Endometrial microvascular endothelial cells (primary cell): ENCODE data around the gene TET1. TPM values are rescaled to one million over a fixed set of nuclear protein-coding genes. Genes with fewer than 3 reads are reported as not detected.
"Not testable (repeated sequence)": the region's sequence is repeated elsewhere in the genome, so short reads cannot be mapped to it uniquely, and the experiment has no call there.

ENCODE experiments used
- in situ Hi-C: cut with HindIII; loops from 2 replicates; pipeline ENCODE4 v1.10.0; 2017; ENCODE audit warnings: low sequenced_read_pairs, low pct_unique_long_range_greater_than_20kb; ENCODE audit errors: inconsistent ontology term
- total RNA-seq: library from RNA; depleted of rRNA; stranded (reverse); fragments of >200 nt; gene quantifications from one replicate; pipeline ENCODE4 v1.2.3, GENCODE V29; 2015; ENCODE audit errors: inconsistent ontology term

TET1 gene
- total RNA-seq, 1 donor from 2014 or later, result 0.74 TPM

GRCh38 chr10:68655620-68656126, 95.5 kb downstream of the TET1 start:
- in situ Hi-C loops, result no loop called here

DNA sequence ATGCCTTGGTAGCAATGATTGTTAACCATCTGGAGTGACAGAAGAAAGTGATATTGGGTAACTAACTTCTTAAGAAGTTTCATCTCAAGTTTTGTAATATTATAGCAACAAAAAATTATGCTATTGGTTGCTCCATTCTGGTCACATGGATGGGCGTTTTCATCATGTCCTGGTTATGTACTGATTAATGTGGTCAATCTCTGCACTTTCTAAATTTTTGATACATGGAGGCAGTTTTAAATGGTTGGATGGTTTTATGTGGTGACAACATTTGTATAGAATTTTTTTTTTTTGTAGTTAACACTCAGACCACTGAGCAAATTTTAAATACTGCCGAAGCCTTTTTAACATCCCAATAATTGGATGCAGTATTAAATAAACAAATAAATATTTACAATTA, 105.7 kb downstream of the TET1 start:
- in situ Hi-C loops, result no loop called here

GRCh38 chr10:68666280-68666760, 106.2 kb downstream of the TET1 start:
- in situ Hi-C loops, result no loop called here

GRCh38 chr10:68668231-68668630, 108.1 kb downstream of the TET1 start:
- in situ Hi-C loops, result no loop called here

DNA sequence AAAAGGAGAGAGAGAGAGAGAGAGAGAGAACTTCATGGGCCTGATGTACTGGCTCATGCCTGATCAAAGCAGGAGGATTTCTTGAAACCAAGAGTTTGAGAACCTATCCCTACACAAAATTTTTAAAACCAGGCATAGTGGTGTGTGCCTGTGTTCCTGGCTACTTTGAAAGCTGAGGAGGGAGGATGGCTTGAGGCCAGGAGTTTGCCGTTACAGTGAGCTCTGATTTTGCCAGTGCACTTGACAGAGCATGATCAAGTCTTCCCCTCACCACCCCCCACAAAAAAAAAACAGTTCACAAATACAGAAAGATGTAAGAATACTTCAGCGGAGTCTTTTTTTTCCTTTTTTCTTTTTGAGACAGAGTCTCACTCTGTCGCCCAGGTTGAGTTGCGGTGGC, 108.8 kb downstream of the TET1 start:
- in situ Hi-C loops, result no loop called here

- in situ Hi-C loops, result no loop called here
Observed at GRCh38 chr10:68684413-68684812, 124.3 kb downstream of the TET1 start.

DNA sequence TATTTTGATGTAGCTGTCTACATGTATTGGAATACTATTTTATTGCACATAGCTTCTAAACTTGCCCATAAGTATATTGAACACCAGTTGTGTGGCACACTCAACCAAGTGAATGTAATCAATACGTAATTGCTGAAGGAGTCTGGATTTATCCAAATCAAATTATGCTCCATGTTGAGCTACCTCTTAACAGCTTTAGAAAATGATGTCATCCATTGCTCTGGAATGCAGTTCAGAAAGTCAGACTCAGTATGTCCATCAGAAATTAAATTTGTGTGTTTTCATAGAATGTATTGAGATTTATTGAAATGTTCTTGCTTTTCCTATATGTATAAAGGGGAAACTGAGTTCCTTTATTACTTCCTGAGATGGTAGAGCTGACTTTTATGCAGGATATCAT, 135.9 kb downstream of the TET1 start:
- in situ Hi-C loops, result no loop called here

- in situ Hi-C loops, result no loop called here
Observed at GRCh38 chr10:68697106-68697505, 137.0 kb downstream of the TET1 start.

DNA sequence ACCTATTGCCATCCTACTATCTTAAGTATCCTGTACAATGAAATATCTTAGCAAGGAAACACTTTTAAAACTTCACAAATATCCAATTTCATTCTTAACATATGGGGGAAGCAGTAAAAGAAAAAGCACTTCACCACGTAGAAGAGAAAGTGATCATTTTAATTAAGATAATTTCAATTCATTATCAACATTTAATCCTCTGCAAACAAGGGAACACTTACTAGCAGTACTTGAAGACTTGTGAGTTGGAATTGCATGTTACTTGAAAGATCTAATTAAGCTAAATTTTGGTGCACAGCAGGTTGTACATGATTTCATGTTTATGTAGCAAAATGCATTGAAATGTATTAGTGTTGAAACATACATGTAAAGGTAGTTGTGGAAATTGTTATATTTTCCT, 140.1 kb downstream of the TET1 start:
- in situ Hi-C loops, result no loop called here

DNA sequence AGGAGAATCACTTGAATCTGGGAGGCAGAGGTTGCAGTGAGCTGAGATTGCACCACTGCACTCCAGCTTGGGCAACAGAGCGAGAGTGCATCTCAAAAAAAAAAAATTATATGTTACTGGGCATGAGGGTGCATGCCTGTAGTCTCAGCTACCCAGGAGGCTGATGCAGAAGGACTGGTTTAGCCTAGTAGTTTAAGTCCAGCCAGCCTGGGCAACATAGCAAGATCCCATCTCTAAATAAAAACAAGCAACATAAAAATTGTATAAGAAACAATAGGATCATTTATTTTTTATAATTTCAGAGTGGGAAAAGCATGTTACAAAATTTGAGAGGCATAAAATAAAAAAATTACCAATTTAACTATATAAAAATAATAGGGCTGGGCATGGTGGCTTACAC, 145.4 kb downstream of the TET1 start:
- in situ Hi-C loops, result no loop called here

DNA sequence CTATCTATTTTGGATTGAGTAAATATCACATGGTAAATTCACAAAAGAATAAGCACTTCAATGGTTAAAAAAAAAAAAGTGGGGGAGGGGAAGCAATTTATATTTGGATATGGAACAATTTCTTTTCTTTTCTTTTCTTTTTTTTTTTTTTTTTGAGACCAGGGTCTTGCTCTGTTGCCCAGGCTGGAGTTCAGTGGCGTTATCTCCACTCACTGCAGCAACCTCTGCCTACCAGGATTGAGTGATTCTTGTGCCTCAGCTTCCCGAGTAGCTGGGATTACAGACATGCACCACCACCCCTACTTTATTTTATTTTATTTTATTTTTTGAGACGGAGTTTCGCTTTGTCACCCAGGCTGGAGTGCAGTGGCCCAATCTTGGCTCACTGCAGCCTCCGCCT, 148.8 kb downstream of the TET1 start:
- in situ Hi-C loops, result not testable (repeated sequence)

- in situ Hi-C loops, result not testable (repeated sequence)
Observed at GRCh38 chr10:68713065-68713464, 152.9 kb downstream of the TET1 start.

- in situ Hi-C loops, result no loop called here
Observed at GRCh38 chr10:68717435-68717834, 157.3 kb downstream of the TET1 start.

- in situ Hi-C loops, result no loop called here
Observed at GRCh38 chr10:68720793-68721672, 160.9 kb downstream of the TET1 start, which contains the start of gene CCAR1. Gene CCAR1, plus strand, starts transcription at chr10:68721239. Its CDS starts 1,266 bp downstream, at chr10:68722505.

- in situ Hi-C loops, result no loop called here
Observed at GRCh38 chr10:68721673-68722335, 161.7 kb downstream of the TET1 start.

DNA sequence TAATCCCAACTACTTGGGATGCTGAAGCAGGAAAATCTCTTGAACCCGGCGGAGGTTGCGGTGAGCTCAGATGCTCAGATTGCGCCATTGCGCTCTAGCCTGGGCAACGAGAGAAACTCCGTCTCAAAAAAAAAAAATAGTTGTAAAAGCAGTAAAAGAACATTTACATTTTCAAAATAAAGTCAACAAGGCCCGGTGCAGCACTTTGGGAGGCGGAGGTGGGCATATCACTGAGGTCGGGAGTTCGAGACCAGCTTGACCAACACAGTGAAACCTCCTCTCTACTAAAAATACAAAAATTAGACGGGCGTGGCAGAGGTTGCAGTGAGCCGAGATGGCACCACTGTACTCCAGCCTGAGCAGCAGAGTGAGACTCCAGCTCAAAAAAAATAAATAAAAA, 164.9 kb downstream of the TET1 start:
- in situ Hi-C loops, result no loop called here

DNA sequence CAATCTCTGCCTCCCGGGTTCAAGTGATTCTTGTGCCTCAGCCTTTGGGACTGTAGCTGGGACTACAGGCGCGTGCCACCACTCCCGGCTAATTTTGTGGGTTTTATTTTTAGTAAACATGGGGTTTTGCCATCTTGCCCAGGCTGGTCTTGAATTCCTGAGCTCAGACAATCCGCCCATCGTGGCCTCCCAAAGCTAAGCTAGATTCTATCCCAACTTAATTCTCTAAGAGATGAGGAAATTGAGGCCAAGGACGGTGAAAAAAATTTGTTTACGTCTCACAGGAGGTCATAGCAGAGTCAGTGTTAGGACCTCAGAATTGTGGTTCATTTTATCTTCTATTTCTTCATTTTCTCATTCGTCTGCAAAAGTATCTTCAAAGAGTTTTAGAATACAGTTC, 167.0 kb downstream of the TET1 start:
- in situ Hi-C loops, result no loop called here

DNA sequence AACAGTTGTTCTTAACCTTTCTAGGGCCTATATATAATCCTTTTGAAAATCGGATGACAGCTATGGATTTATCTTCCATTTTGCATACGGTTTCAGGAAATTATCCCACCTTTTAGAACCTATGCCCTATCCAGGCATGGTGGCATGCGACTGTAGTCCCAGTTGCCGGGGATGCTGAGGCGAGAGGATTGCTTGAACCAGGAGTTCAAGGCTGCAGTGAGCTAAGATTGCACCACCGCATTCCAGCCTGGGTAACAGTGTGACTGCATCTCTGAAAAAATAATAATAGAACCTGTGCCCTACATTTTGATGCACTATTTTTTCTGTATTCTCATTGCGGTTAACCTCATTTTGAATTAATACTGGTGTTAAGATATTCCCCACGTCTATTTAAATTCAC, 172.5 kb downstream of the TET1 start:
- in situ Hi-C loops, result no loop called here

GRCh38 chr10:68734349-68734748, 174.2 kb downstream of the TET1 start:
- in situ Hi-C loops, result no loop called here

GRCh38 chr10:68735119-68735518, 175.0 kb downstream of the TET1 start:
- in situ Hi-C loops, result no loop called here
